Measurements from ENCODE around the gene SPRYD3. TPM values are rescaled to one million over a fixed set of nuclear protein-coding genes. Genes with fewer than 3 reads are reported as not detected.
"Not testable (repeated sequence)": the region's sequence is repeated elsewhere in the genome, so short reads cannot be mapped to it uniquely, and the experiment has no call there.

SPRYD3 gene
- total RNA-seq, 1 experiment from 2014 or later: 47.5 TPM

DNA sequence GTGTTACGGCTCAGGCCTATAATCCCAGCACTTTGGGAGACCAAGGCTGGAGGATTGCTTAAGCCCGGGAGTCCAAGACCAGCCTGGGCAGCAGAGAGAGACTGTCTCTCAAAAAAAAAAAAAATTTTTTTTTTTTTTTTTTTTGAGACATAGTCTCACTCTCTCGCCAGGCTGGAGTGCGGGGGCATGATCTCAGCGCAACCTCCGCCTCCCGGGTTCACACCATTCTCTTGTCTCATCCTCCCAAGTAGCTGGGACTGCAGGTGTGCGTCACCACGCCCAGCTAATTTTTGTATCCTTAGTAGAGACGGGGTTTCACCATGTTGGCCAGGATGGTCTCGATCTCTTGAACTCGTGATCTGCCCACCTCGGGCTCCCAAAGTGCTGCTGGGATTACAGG lies 52.2 kb downstream of the SPRYD3 start:
- H3K4me1 ChIP-seq (ENCODE audit: control insufficient read depth in 1 of 2, insufficient read depth in 2 of 2, low read length in 2 of 2); H3K9ac ChIP-seq (ENCODE audit: low read length); intact Hi-C loops (cut with micrococcal nuclease); H3K4me2 ChIP-seq (ENCODE audit: low read length); H3K4me3 ChIP-seq (replicated peaks in 1 of 2; ENCODE audit: low read depth in 1 of 2, low read length in 2 of 2); H3K27ac ChIP-seq (ENCODE audit: low read depth, low read length); RAD21 ChIA-PET (ENCODE audit: low non-redundant PET in 1 of 2, low total read pairs in 2 of 2, uncharacterized antibody in 2 of 2, unreplicated experiment in 2 of 2); ATAC-seq; H2AFZ ChIP-seq (ENCODE audit: low read depth, low read length, poor library complexity, severe bottlenecking); DNase-seq (ENCODE audit: low read depth, low spot score); H3K9me3 ChIP-seq (ENCODE audit: control insufficient read depth in 1 of 2, insufficient read depth in 1 of 2, low read depth in 1 of 2, low read length in 2 of 2); H3K27me3 ChIP-seq (ENCODE audit: insufficient read depth, low read length); BruUV-seq (replicated peaks); POLR2A ChIA-PET; H3K9me2 ChIP-seq (ENCODE audit: insufficient read depth): not testable (repeated sequence)
- CTCF ChIA-PET: interaction anchor here (1.8 kb wide), 1 partner anchor 17 kb away, joined by 4 read pairs; no protein-coding TSS in a partner anchor
- H4K20me1 ChIP-seq (ENCODE audit: insufficient read depth): peaks cover 34% of the 10 kb centered on the region; the same call in 1 of the 2 replicates
- H3K79me2 ChIP-seq (ENCODE audit: insufficient read depth, low read length): peaks cover 95% of the 10 kb centered on the region
- H3K36me3 ChIP-seq (ENCODE audit: control insufficient read depth in 1 of 2, insufficient read depth in 2 of 2, low read length in 2 of 2): peaks cover 74 to 79% of the 10 kb centered on the region in 2 experiments

GRCh38 chr12:53025250-53025649 lies 53.9 kb downstream of the SPRYD3 start:
- peaks cover 76 to 80% of the 10 kb centered on the region in 2 experiments for H3K36me3 ChIP-seq (ENCODE audit: control insufficient read depth in 1 of 2, insufficient read depth in 2 of 2, low read length in 2 of 2)
- ATAC-seq (0 out of 2 replicates have a peak, but pooled peaks have one; percentile 46), DNase-seq (ENCODE audit: low read depth, low spot score) (no peak)
- CTCF ChIA-PET: interaction anchor here (1.1 to 1.8 kb wide), 2 partner anchors 19 to 22 kb away, joined by 3 to 4 read pairs; no protein-coding TSS in a partner anchor
- H3K27me3 ChIP-seq (ENCODE audit: insufficient read depth, low read length): no peaks in the 10 kb centered on the region
- no peak overlapping the region for H3K27ac ChIP-seq (ENCODE audit: low read depth, low read length)
- POLR2A ChIA-PET: no interaction called here
- H2AFZ ChIP-seq (ENCODE audit: low read depth, low read length, poor library complexity, severe bottlenecking): no peak overlapping the region
- H3K79me2 ChIP-seq (ENCODE audit: insufficient read depth, low read length): peaks cover 96% of the 10 kb centered on the region
- no peaks in the 10 kb centered on the region for H3K9me2 ChIP-seq (ENCODE audit: insufficient read depth)
- H3K9me3 ChIP-seq (ENCODE audit: control insufficient read depth in 1 of 2, insufficient read depth in 1 of 2, low read depth in 1 of 2, low read length in 2 of 2): no peaks in the 10 kb centered on the region
- no peaks in the 10 kb centered on the region for H3K4me1 ChIP-seq (ENCODE audit: control insufficient read depth in 1 of 2, insufficient read depth in 2 of 2, low read length in 2 of 2)
- RAD21 ChIA-PET (ENCODE audit: low non-redundant PET in 1 of 2, low total read pairs in 2 of 2, uncharacterized antibody in 2 of 2, unreplicated experiment in 2 of 2): no interaction called here
- no TSS peak for BruUV-seq (replicated peaks)
- H4K20me1 ChIP-seq (ENCODE audit: insufficient read depth): peaks cover 32% of the 10 kb centered on the region; the same call in 1 of the 2 replicates
- TF ChIP-seq TCF7L2 (IDR thresholded peaks at IDR 0.05; ENCODE audit: borderline replicate concordance, extremely low read depth, insufficient read depth, insufficient read length): no peak
- peak in 2 of 3 experiments; percentile 1 to 26; a peak in 2 of 6 replicates for TF ChIP-seq CTCF (IDR thresholded peaks at IDR 0.05 in 2 of 3, conservative IDR thresholded peaks at IDR 0.05 in 1 of 3; ENCODE audit: borderline replicate concordance in 1 of 3, insufficient read depth in 1 of 3, low read depth in 2 of 3, low read length in 2 of 3)
- no peak for TF ChIP-seq RAD21 (IDR thresholded peaks at IDR 0.05; ENCODE audit: low read depth)
- intact Hi-C loops (cut with micrococcal nuclease): no loop called here
- no peak overlapping the region for H3K4me3 ChIP-seq (replicated peaks in 1 of 2; ENCODE audit: low read depth in 1 of 2, low read length in 2 of 2)
- no peak overlapping the region for H3K9ac ChIP-seq (ENCODE audit: low read length)
- H3K4me2 ChIP-seq (ENCODE audit: low read length): no peak overlapping the region
